ENCODE results near the gene CD84.
A peak's percentile ranks its signal among the peaks of the same experiment; 100 is the strongest.
"Not testable (repeated sequence)": the region's sequence is repeated elsewhere in the genome, so short reads cannot be mapped to it uniquely, and the experiment has no call there.

Gene CD84

DNA sequence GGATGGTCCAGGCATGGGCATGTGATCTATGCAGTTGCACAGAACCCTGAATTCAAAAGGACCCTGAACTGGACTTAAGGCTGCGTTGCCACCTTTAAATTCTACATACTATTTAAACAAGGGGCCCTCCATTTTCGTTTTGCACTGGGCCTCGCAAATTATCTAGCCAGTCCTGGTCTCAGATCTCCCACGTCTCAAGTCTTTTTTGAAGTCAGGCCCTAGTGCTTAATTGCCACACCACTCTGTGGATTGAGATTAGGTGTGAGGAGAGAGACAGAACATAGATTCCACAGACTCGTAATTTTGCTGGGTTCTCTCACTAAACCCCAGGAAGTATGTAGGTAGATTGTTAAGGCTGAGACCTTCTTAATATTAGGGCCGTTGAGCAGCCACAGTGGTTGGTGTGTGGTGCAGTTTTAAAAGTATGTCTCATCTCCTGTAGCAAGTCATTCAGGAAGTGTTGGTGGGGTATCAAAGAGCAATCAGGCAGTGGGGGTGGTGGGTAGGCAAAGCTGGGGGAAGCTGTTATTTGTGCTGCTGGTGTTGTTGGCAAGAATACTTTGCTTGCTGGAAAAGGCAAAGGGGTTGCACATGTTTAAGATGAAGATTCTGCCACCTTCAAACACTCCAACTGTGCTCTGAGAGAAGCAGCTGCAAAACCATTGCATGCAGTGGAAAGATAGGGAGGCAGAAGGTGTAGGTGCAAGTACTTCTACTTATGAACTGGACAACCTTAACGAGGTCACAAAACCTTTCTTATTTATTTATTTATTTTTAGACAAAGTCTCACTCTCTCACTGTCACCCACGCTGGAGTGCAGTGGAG is 11.2 kb downstream of the CD84 start:
- peak; percentile 76 for DNase-seq

DNA sequence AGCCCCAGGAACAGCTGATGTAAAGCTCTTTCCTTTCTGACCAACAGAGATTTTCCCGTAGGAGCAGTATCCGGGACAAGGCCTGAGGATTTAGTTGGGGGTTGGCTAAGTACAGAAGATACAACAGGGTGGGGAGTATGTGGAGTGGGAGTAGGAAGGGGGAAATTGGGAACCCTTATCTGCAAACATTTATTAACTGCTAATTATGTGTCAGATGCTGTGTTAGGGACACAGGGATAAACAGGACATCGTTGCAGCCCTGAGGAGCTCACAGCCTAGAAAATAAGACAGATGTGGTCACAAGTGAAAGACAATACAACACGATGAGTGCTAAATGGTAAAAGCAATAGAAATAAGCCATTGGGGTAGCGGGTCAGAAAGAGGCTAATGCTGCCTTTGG is 12.0 kb downstream of the CD84 start:
- DNase-seq: no peak

DNA sequence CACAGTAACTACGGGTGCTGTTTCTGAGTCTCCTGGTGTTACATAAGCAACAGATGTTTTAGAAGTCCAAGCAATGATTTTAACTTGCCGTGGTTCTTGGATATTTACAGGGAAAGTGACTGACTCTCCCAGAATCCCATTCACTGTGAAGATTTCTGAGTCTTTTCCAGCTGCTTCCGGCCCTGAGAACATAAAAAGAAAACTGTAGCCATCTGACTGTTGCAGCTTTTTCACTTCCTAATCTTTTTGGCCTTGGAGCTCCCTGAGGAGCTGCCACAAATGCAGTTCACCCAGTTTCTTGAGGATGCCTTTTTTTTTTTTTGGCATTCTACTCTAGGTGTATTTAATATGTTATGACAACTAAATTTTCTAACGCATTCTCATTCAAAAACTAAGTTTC is 13.7 kb downstream of the CD84 start:
- DNase-seq: no peak

DNA sequence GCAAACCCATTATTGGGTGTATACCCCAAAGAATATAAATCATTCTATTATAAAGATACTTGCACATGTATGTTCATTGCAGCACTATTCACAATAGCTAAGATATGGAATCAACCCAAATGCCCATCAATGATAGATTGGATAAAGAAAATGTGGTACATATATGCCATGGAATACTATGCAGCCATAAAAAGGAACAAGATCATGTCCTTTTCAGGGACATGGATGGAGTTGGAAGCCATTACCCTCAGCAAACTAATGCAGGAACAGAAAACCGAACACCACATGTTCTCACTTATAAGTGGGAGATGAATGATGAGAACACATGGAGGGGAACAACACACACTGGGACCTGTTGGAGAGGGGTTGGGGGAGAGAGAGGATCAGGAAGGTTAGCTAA is 16.1 kb downstream of the CD84 start:
- DNase-seq: not testable (repeated sequence)

DNA sequence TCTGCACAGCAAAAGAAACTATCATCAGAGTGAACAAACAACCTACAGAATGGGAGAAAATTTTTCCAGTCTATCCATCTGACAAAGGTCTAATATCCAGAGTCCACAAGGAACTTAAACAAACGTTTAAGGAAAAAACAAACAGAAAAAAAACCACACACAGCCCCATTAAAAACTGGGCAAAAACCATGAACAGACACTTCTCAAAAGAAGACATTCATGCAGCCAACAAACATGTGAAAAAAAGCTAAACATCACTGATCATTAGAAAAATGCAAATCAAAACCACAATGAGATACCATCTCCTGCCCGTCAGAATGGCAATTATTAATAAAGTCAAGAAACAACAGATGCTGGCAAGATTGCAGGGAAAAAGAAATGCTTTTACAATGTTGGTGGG is 16.6 kb downstream of the CD84 start:
- DNase-seq: not testable (repeated sequence)

DNA sequence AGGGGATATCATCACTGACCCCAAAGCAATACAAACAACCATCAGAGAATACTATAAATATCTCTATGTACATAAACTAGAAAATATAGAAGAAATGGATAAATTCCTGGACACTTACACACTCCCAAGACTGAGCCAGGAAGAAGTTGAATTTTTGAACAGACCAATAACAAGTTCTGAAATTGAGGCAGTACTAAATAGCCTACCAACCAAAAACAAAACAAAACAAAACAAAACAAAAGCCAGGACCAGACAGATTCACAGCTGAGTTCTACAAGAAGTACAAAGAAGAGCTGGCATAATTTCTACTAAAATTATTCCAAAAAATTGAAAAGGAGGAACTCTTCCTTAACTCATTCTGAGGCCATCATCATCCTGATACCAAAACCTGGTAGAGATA is 18.5 kb downstream of the CD84 start:
- peak; percentile 47 for DNase-seq

DNA sequence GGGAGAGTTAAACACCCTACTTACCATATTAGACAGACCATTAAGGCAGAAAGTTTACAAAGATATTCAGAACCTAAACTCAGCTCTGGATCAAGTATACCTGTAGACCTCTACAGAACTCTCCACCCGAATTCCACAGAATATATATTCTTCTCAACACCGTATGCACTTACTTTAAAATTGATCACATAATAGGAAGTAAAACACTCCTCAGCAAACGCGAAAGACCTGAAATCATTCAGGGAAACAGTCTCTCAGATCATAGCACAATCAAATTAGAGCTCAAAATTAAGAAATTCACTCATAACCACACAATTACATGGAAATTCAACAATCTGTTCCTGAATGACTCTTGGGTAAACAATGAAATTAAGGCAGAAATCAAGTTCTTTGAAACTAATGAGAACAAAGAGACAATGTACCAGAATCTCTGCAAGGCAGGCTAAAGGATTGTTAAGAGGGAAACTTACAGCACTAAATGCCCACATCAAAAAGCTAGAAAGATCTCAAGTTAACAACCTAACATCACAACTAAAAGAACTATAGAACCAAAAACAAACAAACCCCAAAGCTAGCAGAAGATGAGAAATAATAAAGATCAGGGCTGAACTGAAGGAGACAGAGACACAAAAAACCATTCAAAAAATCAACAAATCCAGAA is 19.1 kb downstream of the CD84 start:
- DNase-seq: peak; percentile 49

DNA sequence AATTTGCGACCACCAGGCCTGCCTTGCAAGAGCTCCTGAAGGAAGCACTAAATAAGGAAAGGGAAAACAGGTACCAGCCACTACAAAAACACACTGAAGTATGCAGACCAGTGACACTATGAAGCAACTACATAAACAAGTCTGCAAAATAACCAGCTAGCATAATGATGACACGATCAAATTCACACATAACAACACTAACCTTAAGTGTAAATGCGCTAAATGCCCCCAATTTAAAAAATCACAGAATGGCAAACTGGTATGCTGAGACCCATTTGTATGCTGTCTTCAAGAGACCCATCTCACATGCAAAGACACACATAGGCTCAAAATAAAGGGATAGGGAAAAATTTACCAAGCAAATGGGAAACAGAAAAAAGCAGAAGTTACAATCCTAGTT is 19.9 kb downstream of the CD84 start:
- DNase-seq: peak; percentile 49

DNA sequence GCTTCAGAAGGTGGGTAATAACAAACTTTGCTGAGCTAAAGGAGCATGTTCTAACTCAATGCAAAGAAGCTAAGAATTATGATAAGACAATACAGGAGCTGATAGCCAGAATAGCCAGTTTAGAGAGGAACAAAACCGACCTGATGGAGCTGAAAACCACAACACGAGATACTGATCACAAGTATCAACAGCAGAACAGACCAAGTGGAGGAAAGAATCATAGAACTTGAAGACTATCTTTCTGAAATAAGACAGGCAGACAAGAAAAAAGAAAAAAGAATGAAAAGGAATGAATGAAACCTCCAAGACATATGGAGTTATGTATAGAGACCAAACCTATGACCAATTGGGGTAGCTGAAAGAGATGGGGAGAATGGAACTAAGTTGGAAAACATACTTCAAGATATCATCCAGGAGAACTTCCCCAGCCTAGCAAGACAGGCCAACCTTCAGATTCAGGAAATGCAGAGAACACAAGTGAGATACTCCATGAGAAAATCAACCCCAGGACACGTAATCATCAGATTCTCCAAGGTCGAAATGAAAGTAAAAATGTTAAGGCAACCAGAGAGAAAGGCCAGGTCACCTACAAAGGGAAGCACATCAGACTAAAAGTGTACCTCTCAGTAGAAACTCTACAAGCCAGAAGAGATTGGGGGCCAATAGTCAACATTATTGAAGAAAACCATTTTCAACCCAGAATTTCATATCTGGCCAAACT is 20.5 kb downstream of the CD84 start:
- DNase-seq: peak; percentile 54

DNA sequence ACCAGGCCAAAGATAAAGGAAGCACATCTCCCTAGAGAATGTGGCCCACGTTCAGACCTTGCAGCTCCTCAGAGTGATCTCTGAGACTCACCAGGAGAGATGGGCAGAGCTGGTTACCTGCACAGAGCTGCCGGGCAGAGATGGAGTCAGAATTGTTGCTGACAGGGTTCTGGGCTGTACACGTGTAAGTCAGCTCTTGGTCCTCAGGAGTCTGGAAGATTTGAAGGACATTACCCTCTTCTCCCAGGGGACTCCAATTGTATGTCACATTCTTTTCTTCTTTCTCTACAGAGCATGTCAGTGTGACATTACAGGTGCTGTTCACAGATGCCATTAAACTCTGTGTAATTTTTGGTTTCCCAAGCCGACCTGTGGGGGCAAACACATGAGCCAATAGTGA is 25.5 kb downstream of the CD84 start:
- DNase-seq: no peak

DNA sequence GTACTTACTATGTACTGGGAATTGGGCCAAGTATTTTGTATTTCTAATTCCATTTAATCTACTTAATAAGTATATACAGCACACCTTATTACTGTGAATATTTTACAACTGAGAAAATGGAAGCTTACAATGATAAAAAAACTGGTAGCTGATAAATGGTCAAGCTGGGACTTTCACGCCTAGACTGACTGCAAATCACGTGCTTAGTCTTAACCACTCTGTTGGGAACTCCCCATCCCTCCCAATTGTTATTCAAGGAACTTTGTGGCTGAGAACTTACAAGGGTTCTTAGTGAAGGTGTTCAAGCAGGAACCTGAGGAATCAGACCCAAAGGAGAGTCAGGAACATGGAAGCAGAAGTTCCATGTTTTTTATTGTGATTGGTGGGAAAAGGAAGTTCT is 26.9 kb downstream of the CD84 start:
- no peak for DNase-seq

DNA sequence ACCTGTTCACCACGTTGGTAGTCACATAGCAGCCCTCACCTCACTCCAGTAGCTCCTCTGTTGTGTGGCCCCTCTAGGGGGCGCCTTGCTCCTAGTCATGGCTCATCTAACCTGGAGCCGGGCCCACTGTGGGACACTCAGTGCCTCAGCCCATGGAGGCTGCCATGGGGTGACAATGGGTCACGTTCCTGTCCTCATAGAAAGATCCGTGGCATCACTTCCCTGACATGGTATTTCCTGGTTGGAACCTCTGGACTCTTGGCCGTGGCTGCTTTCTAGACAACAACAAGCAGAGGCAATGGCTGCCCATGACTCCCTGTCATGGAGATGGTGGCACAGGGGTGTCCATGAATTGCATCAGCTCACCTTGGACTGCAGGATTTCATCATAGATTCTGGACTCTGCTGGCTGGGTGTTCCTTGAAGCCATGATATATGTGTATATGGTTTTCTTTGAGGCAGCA is 28.7 kb downstream of the CD84 start:
- peak; percentile 60 for DNase-seq

DNA sequence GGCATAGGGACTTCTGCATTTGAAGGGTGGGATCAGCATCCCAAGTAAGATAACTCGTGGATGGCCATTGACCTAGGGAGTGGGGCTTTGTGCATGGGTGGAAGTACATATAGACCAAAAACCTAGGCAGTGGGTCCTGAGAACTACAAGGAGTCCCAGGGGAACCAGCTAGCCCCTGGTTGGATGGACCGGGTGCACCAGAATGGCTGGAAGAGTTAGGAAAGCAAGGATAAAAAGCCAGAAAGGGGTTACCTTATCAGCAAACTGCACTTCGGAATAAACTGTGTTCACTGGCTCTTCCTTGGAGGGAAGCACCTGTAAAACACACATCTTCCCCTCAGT is 29.7 kb downstream of the CD84 start:
- no peak for DNase-seq

DNA sequence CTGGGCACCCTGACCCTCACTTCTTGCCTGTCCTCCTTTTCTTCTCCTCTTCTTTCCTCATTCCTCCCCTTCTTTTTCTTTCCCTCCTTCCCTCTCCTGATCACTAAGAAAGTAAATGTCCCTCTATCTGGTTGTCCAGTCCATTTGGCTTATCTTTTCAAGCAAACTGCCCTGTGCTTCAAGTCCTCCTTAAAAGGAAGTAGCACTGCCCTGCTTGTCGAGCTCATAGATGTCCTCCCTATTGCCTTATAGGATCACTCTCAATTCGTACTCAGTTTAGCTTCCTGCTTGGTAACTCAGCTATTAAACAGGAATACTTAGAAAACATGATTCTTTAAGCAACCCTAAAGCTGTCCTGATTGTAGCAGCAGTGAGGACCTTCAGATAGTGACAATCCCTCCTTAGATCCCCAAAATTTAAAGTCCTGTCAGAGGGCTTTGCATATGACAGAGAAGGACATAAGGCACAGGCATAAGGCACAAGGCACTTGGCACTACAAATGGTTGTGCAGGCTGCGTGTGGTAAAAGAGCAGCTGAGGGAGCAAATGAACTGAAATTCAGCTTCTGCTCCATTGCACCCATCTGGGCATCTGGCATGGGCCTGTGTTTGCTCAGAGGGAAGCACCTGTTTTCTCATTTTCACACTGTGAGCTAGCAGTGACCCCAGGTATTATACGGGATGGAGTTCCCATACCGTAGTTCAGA is 30.2 kb downstream of the CD84 start:
- DNase-seq: no peak

DNA sequence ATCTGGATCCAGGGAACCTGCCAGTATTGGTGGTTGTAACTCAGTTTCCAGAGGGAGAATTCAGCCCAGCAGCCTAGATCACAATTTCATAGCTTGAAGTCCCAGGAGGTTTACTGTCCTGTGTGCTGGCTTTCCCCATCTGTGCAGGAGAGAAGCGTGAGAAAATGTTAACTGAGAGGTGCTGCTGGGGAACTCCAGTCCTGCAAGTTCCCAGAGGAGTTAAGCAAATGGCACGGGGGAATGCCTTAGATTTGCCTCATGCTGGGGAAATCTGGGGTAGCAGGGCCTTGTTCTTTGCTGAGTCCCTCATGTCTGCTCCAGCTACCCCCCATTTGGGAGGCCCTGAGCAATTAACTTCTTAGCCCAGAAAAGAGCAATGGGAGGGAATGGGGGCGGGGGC is 31.1 kb downstream of the CD84 start:
- DNase-seq: no peak

DNA sequence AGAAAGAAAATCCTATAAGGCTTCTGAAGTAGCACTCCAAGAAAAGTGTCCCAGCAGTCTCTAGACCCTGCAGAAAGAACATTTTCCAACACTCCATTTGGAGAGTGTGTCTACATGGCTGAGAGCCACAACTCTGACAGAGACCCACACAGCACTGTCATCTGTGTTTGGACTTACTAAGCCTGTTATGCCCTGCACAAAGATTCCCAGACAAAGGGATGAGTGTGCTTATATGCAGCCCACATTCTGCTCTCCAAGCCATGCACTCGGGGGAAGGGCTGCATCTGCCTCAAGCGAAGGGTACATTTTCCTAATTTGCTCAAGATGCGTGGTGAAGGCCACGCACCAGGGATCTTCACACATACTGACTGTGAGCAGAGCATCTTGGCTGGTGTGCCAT is 31.9 kb downstream of the CD84 start:
- no peak for DNase-seq

DNA sequence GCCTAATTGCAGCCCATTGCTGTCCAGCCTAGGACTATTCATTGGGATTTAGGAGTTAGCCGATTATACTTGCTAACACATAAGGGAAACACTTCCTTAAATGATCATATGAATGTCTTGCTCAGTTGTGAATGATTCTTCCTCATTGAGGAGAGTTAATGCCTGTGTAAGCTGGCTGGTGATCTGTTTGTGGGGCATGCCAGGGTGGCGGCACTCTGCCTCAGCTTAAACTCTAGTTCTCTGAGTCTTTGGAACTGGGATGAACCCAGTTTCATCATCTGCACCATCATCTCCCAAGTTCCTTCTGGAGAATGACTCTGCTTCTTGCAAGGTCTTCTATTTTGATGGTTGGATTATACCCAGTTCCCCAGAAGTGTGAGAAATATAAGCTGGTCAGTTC is 32.4 kb downstream of the CD84 start:
- no peak for DNase-seq

DNA sequence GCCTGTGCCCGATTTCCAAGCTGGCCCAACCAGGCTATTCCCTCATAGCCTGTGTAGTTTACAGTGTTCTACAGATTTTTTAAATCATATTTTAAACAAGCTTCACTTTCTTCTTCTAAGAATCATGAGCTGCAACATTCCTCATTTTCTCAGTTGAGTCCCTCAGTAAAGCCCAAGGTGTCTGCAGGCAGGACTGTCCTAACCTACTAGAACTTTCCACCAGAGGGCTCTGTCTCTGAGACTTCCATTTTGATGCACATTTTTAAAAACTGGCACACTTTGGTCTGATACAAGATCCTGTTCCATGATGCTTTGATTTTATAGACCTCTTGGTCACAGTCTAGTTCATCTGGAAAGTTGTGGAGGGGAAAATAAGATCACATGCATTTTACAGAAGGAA is 34.6 kb downstream of the CD84 start:
- peak; percentile 66 for DNase-seq

DNA sequence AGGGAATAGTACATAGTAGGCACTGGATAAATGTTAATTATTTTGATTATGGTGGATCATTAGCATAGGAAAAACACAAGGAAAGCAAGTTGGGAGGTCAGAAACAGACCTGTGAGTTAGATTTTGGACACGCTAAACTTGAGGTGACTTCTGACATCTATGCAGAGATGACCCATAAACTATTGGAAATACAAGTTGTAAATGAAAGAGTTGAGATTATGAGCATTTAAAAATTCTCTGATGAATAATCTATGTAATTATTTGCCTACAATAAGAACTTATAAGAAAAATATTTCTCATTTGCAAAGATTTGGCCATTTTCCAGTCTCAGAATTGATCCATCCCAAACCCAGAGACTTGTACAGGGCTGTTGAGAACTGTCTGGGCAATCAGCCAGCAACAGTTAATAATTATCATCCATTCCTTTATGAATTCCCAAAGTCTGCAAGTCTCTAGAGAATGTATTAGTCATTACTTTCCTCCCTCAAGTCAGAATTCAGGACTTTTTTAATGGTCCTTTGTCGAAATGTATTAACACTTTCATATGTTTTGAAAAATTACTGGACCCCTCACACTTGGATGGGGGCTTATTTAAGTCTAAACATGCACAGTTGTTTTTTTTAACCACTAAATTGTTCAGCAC is 36.9 kb downstream of the CD84 start:
- DNase-seq: no peak

DNA sequence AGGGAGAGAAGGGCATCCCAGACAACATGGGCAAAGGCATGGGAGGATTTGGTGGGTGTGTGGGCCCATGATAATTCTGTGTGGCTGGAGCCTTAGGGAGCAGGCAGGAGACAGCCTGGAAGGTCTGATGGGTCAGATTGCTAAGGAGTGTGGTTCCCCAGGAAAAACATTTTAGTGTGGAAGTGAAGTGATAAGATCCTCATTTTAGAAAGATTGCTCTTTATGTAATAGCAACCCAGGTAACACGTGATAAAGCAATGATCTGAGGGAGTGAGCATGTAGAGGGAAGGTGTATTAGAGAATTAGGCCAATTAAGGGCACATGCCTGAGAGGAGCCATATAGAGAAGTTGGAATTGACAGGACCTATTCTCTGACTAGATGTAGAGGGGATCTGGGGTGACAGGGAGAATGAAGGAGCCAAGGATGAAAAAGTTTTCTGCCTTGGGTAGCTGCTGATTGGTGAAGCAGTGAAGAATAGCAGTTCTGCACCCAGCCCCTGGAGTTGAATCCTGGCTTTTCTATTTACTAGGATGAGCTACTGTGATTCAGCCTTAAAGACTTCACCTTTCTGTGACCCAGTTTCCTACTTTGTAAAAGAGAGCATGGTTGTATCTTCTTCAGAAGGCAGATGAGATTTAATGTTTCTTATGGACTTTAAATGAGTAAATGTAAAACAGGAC is 37.5 kb downstream of the CD84 start:
- DNase-seq: no peak

DNA sequence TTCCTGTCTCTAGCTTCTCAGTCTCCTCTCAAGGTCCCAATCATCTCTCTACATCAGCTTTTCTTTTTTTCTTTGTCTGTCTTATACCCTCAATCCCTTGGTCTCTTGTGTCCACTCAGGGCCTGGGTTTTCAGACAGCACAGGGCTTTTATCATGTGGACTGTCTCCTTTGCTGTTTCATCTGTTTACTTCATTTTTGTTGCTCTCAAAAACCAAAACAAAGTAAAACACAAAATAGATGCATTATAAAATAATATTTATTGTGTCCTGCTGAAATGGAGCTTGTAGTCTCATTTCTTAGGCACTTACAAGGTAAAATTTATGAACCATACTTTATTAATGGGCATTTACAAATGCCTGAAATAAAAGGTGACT is 38.5 kb downstream of the CD84 start:
- DNase-seq: no peak
